H1 (cell line): ENCODE measurements around the gene PPP1R1C. TPM values are rescaled to one million over a fixed set of nuclear protein-coding genes. Genes with fewer than 3 reads are reported as not detected.

ENCODE experiments used
- CTCF ChIA-PET: fragments of 300-600 bp; sonication (Branson Sonifier 250); formaldehyde crosslinking; loops from one replicate; lab custom pipeline; 2021; ENCODE audit not compliant: partially characterized antibody; lab: Charles Lee
- POLR2A ChIA-PET: fragments of 300-600 bp; sonication (Branson Sonifier 250); formaldehyde crosslinking; loops from one replicate; lab custom pipeline; 2021; ENCODE audit warnings: inconsistent platforms; ENCODE audit not compliant: partially characterized antibody; lab: Charles Lee
- DNase-seq, 2 experiments: peaks; one replicate each; pipeline versions ENCODE4 v3.0.0 to v3.0.0-alpha.2; 2010 to 2022; ENCODE audit warnings: low spot score in 2 of 2, low read depth in 1 of 2, mixed read lengths in 1 of 2
- FAIRE-seq: peaks from 2 replicates; lab custom pipeline; 2011; peaks lifted over from hg19 to GRCh38; lab: Jason Lieb, UNC
- H2AFZ ChIP-seq: 2 replicates; pipeline ENCODE4 v1.8.1; 2012; ENCODE audit warnings: low read length, inconsistent platforms
- H2AK5ac ChIP-seq: 2 replicates; pipeline ENCODE4 v1.6.1; 2013; ENCODE audit warnings: low read depth, low read length
- H2BK120ac ChIP-seq: replicated peaks from 2 replicates; pipeline ENCODE3; 2013; ENCODE audit warnings: low read depth, low read length, inconsistent platforms
- H2BK12ac ChIP-seq: 2 replicates; pipeline ENCODE4 v1.6.1; 2013; ENCODE audit warnings: low read depth, low read length
- H2BK15ac ChIP-seq: 2 replicates; pipeline ENCODE4 v1.6.1; 2013; ENCODE audit warnings: low read length
- H2BK20ac ChIP-seq: 2 replicates; pipeline ENCODE4 v1.6.1; 2013; ENCODE audit warnings: low read length
- H2BK5ac ChIP-seq: 2 replicates; pipeline ENCODE4 v1.6.1; 2013; ENCODE audit warnings: low read depth, low read length
- H3K14ac ChIP-seq: 2 replicates; pipeline ENCODE4 v1.6.1; 2013; ENCODE audit warnings: inconsistent platforms; ENCODE audit not compliant: insufficient read length
- H3K18ac ChIP-seq: 2 replicates; pipeline ENCODE4 v1.6.1; 2013; ENCODE audit warnings: low read length; ENCODE audit errors: extremely low read depth
- H3K23ac ChIP-seq: 2 replicates; pipeline ENCODE4 v1.6.1; 2013; ENCODE audit warnings: inconsistent platforms; ENCODE audit not compliant: insufficient read length
- H3K23me2 ChIP-seq: 2 replicates; pipeline ENCODE4 v1.6.1; 2013; ENCODE audit warnings: low read depth, low read length
- H3K27ac ChIP-seq: 2 replicates; pipeline ENCODE4 v1.6.1; 2011; ENCODE audit warnings: low read depth, low read length, inconsistent platforms
- H3K27me3 ChIP-seq, 4 experiments: replicated peaks in 1 of 4; 1 replicate in 1 of 4; 2 replicates in 3 of 4; pipeline versions ENCODE4 v1.6.1 to v1.8.1; 2011 to 2013; ENCODE audit warnings: low read length in 3 of 4, mild to moderate bottlenecking in 3 of 4, inconsistent platforms in 2 of 4, mixed read lengths in 2 of 4, moderate library complexity in 1 of 4; ENCODE audit not compliant: control insufficient read depth in 3 of 4, insufficient read depth in 3 of 4; ENCODE audit errors: extremely low read depth in 1 of 4
- H3K36me3 ChIP-seq, 4 experiments: 2 replicates each; pipeline versions ENCODE4 v1.6.1 to v1.8.1; 2011 to 2013; ENCODE audit warnings: mild to moderate bottlenecking in 4 of 4, low read length in 3 of 4, moderate library complexity in 2 of 4, control low read depth in 1 of 4, inconsistent platforms in 1 of 4; ENCODE audit not compliant: insufficient read depth in 4 of 4, control insufficient read depth in 2 of 4
- H3K4ac ChIP-seq: replicated peaks from 2 replicates; pipeline ENCODE3; 2013; ENCODE audit warnings: low read length, low read depth, mixed read lengths, inconsistent platforms; ENCODE audit not compliant: insufficient read length
- H3K4me1 ChIP-seq, 4 experiments: replicated peaks in 1 of 4; 1 replicate in 1 of 4; 2 replicates in 3 of 4; pipeline versions ENCODE4 v1.6.1 to v1.8.1; 2011 to 2013; ENCODE audit warnings: low read length in 3 of 4, inconsistent platforms in 2 of 4, mixed read lengths in 1 of 4; ENCODE audit not compliant: insufficient read depth in 4 of 4, control insufficient read depth in 3 of 4
- H3K4me2 ChIP-seq, 2 experiments: 2 replicates each; pipeline versions ENCODE4 v1.6.1 to v1.8.1; 2011 to 2013; ENCODE audit warnings: low read depth in 2 of 2, low read length in 2 of 2, control low read depth in 1 of 2, inconsistent platforms in 1 of 2, mild to moderate bottlenecking in 1 of 2; ENCODE audit not compliant: insufficient read depth in 1 of 2
- H3K4me3 ChIP-seq, 4 experiments: fragments of 200-600, 300-600 bp in 1 of 4; sonication (generic), shearing (Covaris generic), sonication (Bioruptor Twin) in 1 of 4; 2 replicates each; pipeline versions ENCODE4 v1.5.1 to v1.8.1; 2011 to 2016; ENCODE audit warnings: low read length in 4 of 4, low read depth in 3 of 4, control low read depth in 2 of 4, inconsistent platforms in 2 of 4, mild to moderate bottlenecking in 2 of 4, mixed read lengths in 1 of 4, moderate library complexity in 1 of 4; ENCODE audit not compliant: insufficient read depth in 2 of 4; ENCODE audit errors: extremely low read depth in 1 of 4
- H3K56ac ChIP-seq: replicated peaks from 2 replicates; pipeline ENCODE3; 2013; ENCODE audit warnings: low read depth, mild to moderate bottlenecking, mixed read lengths, low read length, inconsistent platforms; ENCODE audit not compliant: insufficient read length
- H3K79me1 ChIP-seq: 2 replicates; pipeline ENCODE4 v1.6.1; 2013; ENCODE audit warnings: low read depth, low read length, control low read depth
- H3K79me2 ChIP-seq, 2 experiments: 2 replicates each; pipeline versions ENCODE4 v1.6.1 to v1.8.1; 2012 to 2013; ENCODE audit warnings: low read length in 2 of 2, mild to moderate bottlenecking in 2 of 2, inconsistent platforms in 1 of 2; ENCODE audit not compliant: insufficient read depth in 2 of 2, control insufficient read depth in 1 of 2
- H3K9ac ChIP-seq, 4 experiments: replicated peaks in 1 of 4; 1 replicate in 1 of 4; 2 replicates in 3 of 4; pipeline versions ENCODE4 v1.6.1 to v1.8.1; 2011 to 2013; ENCODE audit warnings: low read depth in 3 of 4, low read length in 3 of 4, control low read depth in 2 of 4, mild to moderate bottlenecking in 2 of 4, moderate library complexity in 2 of 4, inconsistent platforms in 1 of 4; ENCODE audit errors: extremely low read depth in 1 of 4
- H3K9me3 ChIP-seq, 2 experiments: 2 replicates each; pipeline versions ENCODE4 v1.6.1 to v1.8.1; 2012 to 2013; ENCODE audit warnings: mild to moderate bottlenecking in 2 of 2, moderate library complexity in 2 of 2, control low read depth in 1 of 2, inconsistent platforms in 1 of 2, low read depth in 1 of 2, low read length in 1 of 2, mixed read lengths in 1 of 2; ENCODE audit not compliant: insufficient read depth in 2 of 2
- H4K20me1 ChIP-seq, 2 experiments: replicated peaks in 1 of 2; 2 replicates each; pipeline versions ENCODE3 to v1.8.1; 2011 to 2013; ENCODE audit warnings: inconsistent platforms in 2 of 2, low read length in 2 of 2, mild to moderate bottlenecking in 1 of 2; ENCODE audit not compliant: insufficient read depth in 2 of 2, control insufficient read depth in 1 of 2
- H4K5ac ChIP-seq: 2 replicates; pipeline ENCODE4 v1.6.1; 2013; ENCODE audit warnings: low read length, low read depth, mixed read lengths, inconsistent platforms; ENCODE audit not compliant: insufficient read length
- H4K8ac ChIP-seq: 2 replicates; pipeline ENCODE4 v1.8.0; 2013; ENCODE audit warnings: mild to moderate bottlenecking, moderate library complexity, low read length, inconsistent platforms; ENCODE audit not compliant: insufficient read depth; ENCODE audit errors: extremely low read depth
- H4K91ac ChIP-seq: replicated peaks from 2 replicates; pipeline ENCODE3; 2013; ENCODE audit warnings: low read length, mixed read lengths, inconsistent platforms; ENCODE audit not compliant: insufficient read length
- ATF3 ChIP-seq: IDR thresholded peaks from 2 replicates; pipeline ENCODE4 v1.6.1; 2011; ENCODE audit warnings: low read depth, mild to moderate bottlenecking, low read length; ENCODE audit not compliant: insufficient read depth
- BCL11A ChIP-seq, 2 experiments: IDR thresholded peaks; one replicate each; pipeline ENCODE4 v1.6.1; 2011; ENCODE audit warnings: low read depth in 2 of 2, low read length in 2 of 2, mild to moderate bottlenecking in 2 of 2
- CBX8 ChIP-seq: fragments of 300-800, 300-1000 bp; sonication (generic); IDR thresholded peaks from 2 replicates; pipeline ENCODE4 v1.7.1; 2016; ENCODE audit warnings: low read depth, low read length, borderline replicate concordance
- CREB1 ChIP-seq: IDR thresholded peaks from 2 replicates; pipeline ENCODE4 v1.6.1; 2012; ENCODE audit warnings: inconsistent platforms
- CTBP2 ChIP-seq: IDR thresholded peaks from 2 replicates; pipeline ENCODE4 v1.7.0; 2011; ENCODE audit warnings: borderline replicate concordance, mild to moderate bottlenecking, moderate library complexity, mixed read lengths, low read length; ENCODE audit not compliant: insufficient read depth, insufficient read length
- EGR1 ChIP-seq: IDR thresholded peaks from 2 replicates; pipeline ENCODE4 v1.6.1; 2011; ENCODE audit warnings: low read depth, low read length, borderline replicate concordance
- KDM4A ChIP-seq: IDR thresholded peaks from one replicate; pipeline ENCODE4 v1.7.1; 2012; ENCODE audit warnings: low read depth, mild to moderate bottlenecking, moderate library complexity, low read length, inconsistent platforms; ENCODE audit not compliant: severe bottlenecking
- POLR2A ChIP-seq, 2 experiments: IDR thresholded peaks; 1 replicate in 1 of 2; 2 replicates in 1 of 2; pipeline ENCODE4 v1.6.1; 2011; ENCODE audit warnings: low read depth in 2 of 2, low read length in 2 of 2, mild to moderate bottlenecking in 2 of 2; ENCODE audit errors: control extremely low read depth in 1 of 2
- POLR2AphosphoS5 ChIP-seq: IDR thresholded peaks from 2 replicates; pipeline ENCODE4 v1.6.1; 2011; ENCODE audit warnings: low read depth, low read length
- SP2 ChIP-seq: IDR thresholded peaks from 2 replicates; pipeline ENCODE4 v1.6.1; 2012; ENCODE audit warnings: mild to moderate bottlenecking, low read length, inconsistent platforms
- TAF1 ChIP-seq: IDR thresholded peaks from 2 replicates; pipeline ENCODE4 v1.6.1; 2011; ENCODE audit warnings: mild to moderate bottlenecking, low read depth, low read length
- TBP ChIP-seq: IDR thresholded peaks from 2 replicates; pipeline ENCODE4 v1.6.1; 2011; ENCODE audit warnings: low read depth, low read length, improper control_type of control experiment
- ZNF274 ChIP-seq: IDR thresholded peaks from 2 replicates; pipeline ENCODE4 v1.7.0; 2012; ENCODE audit warnings: low read length, borderline replicate concordance; ENCODE audit errors: extremely low read depth
- WGBS, 2 experiments: shearing (Covaris generic) in 1 of 2; methylation state at CpG; one replicate each; pipeline versions ENCODE4 v1.1.6 to v1.1.7; 2013 to 2015; ENCODE audit warnings: low lambda C conversion rate in 2 of 2, mixed read lengths in 2 of 2, inconsistent platforms in 1 of 2, low coverage in 1 of 2, missing lambda C conversion rate in 1 of 2; ENCODE audit not compliant: insufficient replicate concordance in 2 of 2, insufficient coverage in 1 of 2, insufficient read length in 1 of 2; ENCODE audit errors: extremely low coverage in 1 of 2, missing lambda C conversion rate in 1 of 2; 5-methylcytosine and 5-hydroxymethylcytosine counted together
- polyA plus RNA-seq, 7 experiments: library from polyadenylated mRNA; depleted of rRNA in 3 of 7; stranded (reverse) in 5 of 7; unstranded in 2 of 7; fragments of >200 nt in 5 of 7; fragments of 200-250 nt in 2 of 7; gene quantifications; 1 replicate in 5 of 7; 2 replicates in 1 of 7; 4 replicates in 1 of 7; pipeline versions ENCODE4 v1.2.1 to v1.2.3, GENCODE V29; 2011 to 2013; ENCODE audit warnings: missing spikeins in 2 of 7, mixed read lengths in 2 of 7
- total RNA-seq: library from RNA; stranded (reverse); fragmentation: NEBNext Ultra II Directional; extraction: Animal tissue kit (Norgen Biotek cat#: 25700); gene quantifications from 2 replicates; pipeline ENCODE4 v1.2.1, GENCODE V29; 2021
- TF ChIP-seq, protein P1 (sequence below): IDR thresholded peaks from 2 replicates; pipeline ENCODE4 v1.6.1; 2012; ENCODE audit warnings: inconsistent platforms

PPP1R1C gene
- total and polyA plus RNA-seq, 2 of the 8 experiments (the other 6 are each of a cell fraction or from before 2014, with no cell fraction given): 1.3 to 5.3 TPM

- Histone ChIP-seq H3K23ac (no peak overlapping the region), H3K56ac (no peak overlapping the region), H2BK120ac (no peak overlapping the region), H4K20me1 (no peaks in the 10 kb centered on the region), H3K23me2 (no peaks in the 10 kb centered on the region), H3K27me3 (no peaks in the 10 kb centered on the region), H3K9me3 (no peaks in the 10 kb centered on the region), H4K5ac (no peak overlapping the region), H3K9ac (no peak overlapping the region), H3K4me3 (no peak overlapping the region), H4K91ac (no peak overlapping the region), H3K4ac (no peak overlapping the region), H2BK12ac (no peak overlapping the region), H2BK5ac (no peak overlapping the region), H3K4me1 (peaks cover 0 to 2% (median 0%) of the 10 kb centered on the region in 4 experiments; a peak in 1 of 7 replicates), H3K4me2 (no peak overlapping the region), H3K18ac (no peak overlapping the region), H2AK5ac (no peak overlapping the region), H3K36me3 (no peaks in the 10 kb centered on the region), H2BK20ac (no peak overlapping the region), H2BK15ac (no peak overlapping the region), H2AFZ (peak overlapping the region; percentile 89), H3K14ac (no peak overlapping the region), H3K79me2 (no peaks in the 10 kb centered on the region), H3K27ac (no peak overlapping the region), H4K8ac (no peak overlapping the region), H3K79me1 (no peaks in the 10 kb centered on the region)
- ChIA-PET CTCF (interaction anchor here (1.4 kb wide), 1 partner anchor 11 kb away, joined by 3 read pairs; no protein-coding TSS in a partner anchor), POLR2A (interaction anchor here (0.7 kb wide), 1 partner anchor 41 kb away, joined by 3 read pairs; no protein-coding TSS in a partner anchor)
- WGBS, 2 experiments: 87% methylated on average over 5 of the region's 5 CpGs; no CpG with 5 or more reads in 1 of the 2 experiments
- FAIRE-seq: no peak
- no peak for DNase-seq
- no peak for TF ChIP-seq ATF3
- no peak for TF ChIP-seq EGR1
- no peak for TF ChIP-seq CTBP2
- TF ChIP-seq POLR2AphosphoS5: no peak
- TF ChIP-seq ZNF274: no peak
- no peak for TF ChIP-seq CREB1
- TF ChIP-seq KDM4A: no peak
- TF ChIP-seq BCL11A (IDR thresholded peaks at IDR 0.05; ENCODE audit: low read depth in 2 of 2, low read length in 2 of 2): no peak
- TF ChIP-seq TBP: no peak
- TF ChIP-seq, protein P1, sequence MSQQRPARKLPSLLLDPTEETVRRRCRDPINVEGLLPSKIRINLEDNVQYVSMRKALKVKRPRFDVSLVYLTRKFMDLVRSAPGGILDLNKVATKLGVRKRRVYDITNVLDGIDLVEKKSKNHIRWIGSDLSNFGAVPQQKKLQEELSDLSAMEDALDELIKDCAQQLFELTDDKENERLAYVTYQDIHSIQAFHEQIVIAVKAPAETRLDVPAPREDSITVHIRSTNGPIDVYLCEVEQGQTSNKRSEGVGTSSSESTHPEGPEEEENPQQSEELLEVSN: no peak
- TF ChIP-seq TAF1: no peak
- no peak for TF ChIP-seq POLR2A (IDR thresholded peaks at IDR 0.05; ENCODE audit: control extremely low read depth in 1 of 2, low read depth in 2 of 2, low read length in 2 of 2)
- TF ChIP-seq CBX8: no peak
- no peak for TF ChIP-seq SP2
Observed at GRCh38 chr2:182103526-182103925, 117.9 kb downstream of the PPP1R1C start.
